RCC 7860 (cell line): ENCODE measurements around the gene C19orf44.
"Not testable (repeated sequence)": the region's sequence is repeated elsewhere in the genome, so short reads cannot be mapped to it uniquely, and the experiment has no call there.

ENCODE experiments used
- DNase-seq: peaks from one replicate; pipeline ENCODE4 v3.0.0-alpha.2; 2015; ENCODE audit warnings: low spot score
- FAIRE-seq: peaks from 2 replicates; lab custom pipeline; 2012; peaks lifted over from hg19 to GRCh38; lab: Jason Lieb, UNC

C19orf44 gene

GRCh38 chr19:16466802-16467427, 29.3 kb upstream of the C19orf44 start:
- FAIRE-seq, DNase-seq: not testable (repeated sequence)

DNA sequence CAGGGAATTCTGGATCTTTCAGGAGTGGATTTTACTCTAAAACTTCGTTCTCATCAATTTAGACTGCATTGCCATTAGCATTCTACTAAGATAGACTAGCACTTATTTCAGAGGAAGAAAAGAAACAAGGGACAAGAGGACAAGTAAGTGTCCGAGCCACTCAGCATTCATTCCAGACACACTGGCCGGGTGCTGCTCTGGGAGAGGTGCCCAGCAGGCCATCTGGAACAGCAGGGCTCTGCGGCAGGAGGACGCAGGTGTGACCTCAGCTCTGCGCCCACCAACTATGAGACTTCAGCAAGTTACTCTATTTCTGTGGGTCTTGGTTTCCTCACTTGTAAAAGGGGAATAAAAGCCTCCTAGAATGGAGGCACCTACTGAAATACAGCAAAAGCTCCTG, 28.6 kb upstream of the C19orf44 start:
- DNase-seq, result no peak

GRCh38 chr19:16470541-16470910, 25.7 kb upstream of the C19orf44 start:
- FAIRE-seq, result no peak
- DNase-seq, result no peak

More for the DNA sequence above, 28.6 kb upstream of the C19orf44 start:
- FAIRE-seq, result no peak

GRCh38 chr19:16470911-16471811, 25.0 kb upstream of the C19orf44 start:
- no peak for FAIRE-seq
- peak; percentile 4 for DNase-seq

- not testable (repeated sequence) for FAIRE-seq, DNase-seq
These were observed 23.7 kb upstream of the C19orf44 start for GRCh38 chr19:16472559-16472899.

GRCh38 chr19:16472992-16473391, 23.2 kb upstream of the C19orf44 start:
- DNase-seq, result no peak
- no peak for FAIRE-seq

- no peak for DNase-seq
- FAIRE-seq, result no peak
These were observed 22.3 kb upstream of the C19orf44 start for GRCh38 chr19:16473875-16474392.

DNA sequence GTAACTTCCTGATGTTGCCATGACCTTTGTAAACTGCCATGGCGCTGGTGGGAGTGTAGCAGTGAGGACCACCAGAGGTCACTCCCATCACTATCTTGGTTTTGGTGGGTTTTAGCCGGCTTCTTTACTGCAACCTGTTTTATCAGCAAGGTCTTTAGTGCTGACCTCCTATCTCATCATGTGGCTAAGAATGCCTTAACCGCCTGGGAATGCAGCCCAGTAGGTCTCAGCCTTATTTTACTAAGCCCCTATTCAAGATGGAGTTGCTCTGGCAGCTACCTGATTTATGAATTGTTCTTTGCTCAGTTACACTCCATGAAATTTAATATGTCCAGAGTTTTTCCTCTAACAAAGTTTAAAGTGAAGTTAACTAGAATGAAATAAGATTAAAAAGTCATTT, 19.8 kb upstream of the C19orf44 start:
- DNase-seq (no peak), FAIRE-seq (no peak)

GRCh38 chr19:16477311-16477710, 18.9 kb upstream of the C19orf44 start:
- no peak for FAIRE-seq
- no peak for DNase-seq

- FAIRE-seq, result no peak
- DNase-seq, result no peak
These were observed 13.4 kb upstream of the C19orf44 start for GRCh38 chr19:16482745-16483144.

DNA sequence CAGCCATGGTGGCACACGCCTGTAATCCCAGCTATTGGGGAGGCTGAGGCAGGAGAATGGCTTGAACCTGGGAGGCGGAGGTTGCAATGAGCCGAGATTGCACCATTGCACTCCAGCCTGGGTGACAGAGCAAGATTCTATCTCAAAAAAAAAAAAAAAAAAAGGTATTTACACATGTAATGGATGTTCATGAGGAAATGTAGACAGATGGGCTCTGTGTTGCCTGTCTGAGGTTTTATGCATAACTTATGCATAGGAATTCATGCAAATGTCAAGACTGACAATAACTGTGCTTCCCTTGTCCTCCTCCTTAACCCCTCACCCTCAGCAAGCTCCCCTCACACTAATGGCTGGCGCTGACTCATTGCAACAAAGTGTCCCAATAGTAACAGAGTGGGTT, 9.7 kb upstream of the C19orf44 start:
- not testable (repeated sequence) for DNase-seq, FAIRE-seq

DNA sequence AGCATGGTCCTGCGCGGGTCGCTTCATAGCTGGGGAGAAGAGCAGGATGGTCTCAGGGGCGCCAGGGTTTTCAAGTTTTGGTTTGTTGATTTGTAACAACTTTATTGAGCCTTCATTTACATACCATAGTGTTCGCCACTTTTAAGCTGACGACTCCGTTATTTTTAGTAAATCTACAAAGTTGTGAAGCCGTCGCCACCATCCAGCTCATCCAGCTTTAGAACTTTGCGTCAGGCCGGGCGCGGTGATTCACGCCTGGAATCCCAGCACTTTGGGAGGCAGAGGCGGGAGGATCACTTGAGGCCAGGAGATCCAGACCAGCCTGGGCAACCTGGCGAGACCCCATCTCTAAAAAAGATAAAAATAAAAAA, 404 bp downstream of the C19orf44 start:
- DNase-seq (peak; percentile 20), FAIRE-seq (no peak)

GRCh38 chr19:16497042-16497441, 848 bp downstream of the C19orf44 start:
- DNase-seq, result no peak
- FAIRE-seq, result no peak

- DNase-seq (no peak), FAIRE-seq (no peak)
These were observed 1.6 kb downstream of the C19orf44 start for GRCh38 chr19:16497837-16498236.

DNA sequence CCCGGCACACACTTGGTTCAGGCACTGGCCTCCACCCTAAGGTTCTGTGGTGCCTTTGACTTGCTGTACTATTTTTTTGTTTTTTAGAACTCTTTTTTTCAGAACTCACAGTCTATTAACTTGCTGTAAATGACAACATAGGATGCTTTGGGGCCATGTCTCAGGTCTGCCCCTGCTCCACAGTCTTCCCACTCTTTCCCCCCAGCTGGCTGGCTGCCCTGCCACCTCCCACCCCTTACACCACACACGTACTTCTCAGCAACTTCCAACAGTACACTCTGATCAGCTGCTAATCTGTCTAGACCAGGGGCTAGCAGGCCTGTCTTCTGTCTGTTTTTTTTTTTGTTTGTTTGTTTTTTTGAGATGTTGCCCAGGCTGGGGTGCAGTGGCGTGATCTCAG, 8.1 kb downstream of the C19orf44 start:
- DNase-seq (no peak), FAIRE-seq (no peak)

GRCh38 chr19:16506161-16506560, 10.0 kb downstream of the C19orf44 start:
- FAIRE-seq, DNase-seq: not testable (repeated sequence)

DNA sequence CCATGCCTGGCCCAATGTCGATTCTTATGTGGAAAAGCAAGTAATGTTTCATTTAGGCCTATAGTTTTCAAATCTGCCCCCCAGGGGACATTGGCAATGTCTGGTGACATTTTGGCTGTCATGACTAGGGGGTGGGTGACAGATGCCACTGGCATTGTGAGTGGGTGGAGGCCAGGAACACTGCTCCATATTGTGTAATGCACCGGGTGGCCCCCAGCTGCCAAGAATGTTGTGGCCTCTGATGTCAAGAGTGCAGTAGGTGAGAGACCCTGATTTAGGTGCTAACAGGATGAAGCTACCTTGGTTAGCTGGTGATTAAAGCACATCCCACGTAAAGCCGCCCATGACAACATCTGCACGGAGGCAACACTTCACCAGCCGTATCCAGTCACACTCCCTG, 10.8 kb downstream of the C19orf44 start:
- DNase-seq, result no peak
- FAIRE-seq, result no peak

- DNase-seq, result no peak
- no peak for FAIRE-seq
These were observed 12.4 kb downstream of the C19orf44 start for GRCh38 chr19:16508546-16508945.

GRCh38 chr19:16509141-16510061, 13.2 kb downstream of the C19orf44 start:
- DNase-seq, result no peak

GRCh38 chr19:16512611-16513010, 16.4 kb downstream of the C19orf44 start:
- not testable (repeated sequence) for DNase-seq, FAIRE-seq

More at GRCh38 chr19:16509141-16510061, 13.2 kb downstream of the C19orf44 start:
- no peak for FAIRE-seq
